Central memory CD8-positive, alpha-beta T cell (primary cell): ENCODE measurements around the gene INO80D.

Experiments used
- ATAC-seq: fragments of 150-1000 bp; cut with Tn5 transposase; replicated peaks from 2 replicates; pipeline ENCODE4 v1.10.0; 2022; ENCODE audit warnings: mild to moderate bottlenecking, moderate FRiP score, moderate number of reproducible peaks; ENCODE audit not compliant: poor library complexity, severe bottlenecking; ENCODE audit errors: extremely low read depth
- DNase-seq, 2 donors: peaks; one replicate each; pipeline ENCODE4 v3.0.0; 2021; ENCODE audit warnings: low spot score in 2 of 2
- H3K27ac Mint-ChIP-seq: one replicate; pipeline ENCODE4 v1.8.0; 2022; ENCODE audit warnings: low read depth, mild to moderate bottlenecking, moderate library complexity, mixed read lengths
- H3K27me3 Mint-ChIP-seq: one replicate; pipeline ENCODE4 v1.8.0; 2022; ENCODE audit warnings: mixed read lengths
- H3K36me3 Mint-ChIP-seq: one replicate; pipeline ENCODE4 v1.8.0; 2022; ENCODE audit warnings: mild to moderate bottlenecking, moderate library complexity, mixed read lengths; ENCODE audit not compliant: insufficient read depth
- H3K4me1 Mint-ChIP-seq: one replicate; pipeline ENCODE4 v1.8.0; 2022; ENCODE audit warnings: mixed read lengths
- H3K4me3 Mint-ChIP-seq: one replicate; pipeline ENCODE4 v1.8.0; 2022; ENCODE audit warnings: mild to moderate bottlenecking, moderate library complexity, mixed read lengths
- H3K9me3 Mint-ChIP-seq: one replicate; pipeline ENCODE4 v1.8.0; 2022; ENCODE audit warnings: mixed read lengths

The INO80D gene

GRCh38 chr2:205964111-205964761 lies 121.7 kb downstream of the INO80D start:
- no peaks in the 10 kb centered on the region for H3K36me3 Mint-ChIP-seq
- ATAC-seq (no peak), DNase-seq (no peak)
- no peaks in the 10 kb centered on the region for H3K9me3 Mint-ChIP-seq
- H3K4me3 Mint-ChIP-seq = no peak overlapping the region
- H3K27me3 Mint-ChIP-seq = peaks cover 13% of the 10 kb centered on the region
- no peaks in the 10 kb centered on the region for H3K4me1 Mint-ChIP-seq
- no peak overlapping the region for H3K27ac Mint-ChIP-seq

DNA sequence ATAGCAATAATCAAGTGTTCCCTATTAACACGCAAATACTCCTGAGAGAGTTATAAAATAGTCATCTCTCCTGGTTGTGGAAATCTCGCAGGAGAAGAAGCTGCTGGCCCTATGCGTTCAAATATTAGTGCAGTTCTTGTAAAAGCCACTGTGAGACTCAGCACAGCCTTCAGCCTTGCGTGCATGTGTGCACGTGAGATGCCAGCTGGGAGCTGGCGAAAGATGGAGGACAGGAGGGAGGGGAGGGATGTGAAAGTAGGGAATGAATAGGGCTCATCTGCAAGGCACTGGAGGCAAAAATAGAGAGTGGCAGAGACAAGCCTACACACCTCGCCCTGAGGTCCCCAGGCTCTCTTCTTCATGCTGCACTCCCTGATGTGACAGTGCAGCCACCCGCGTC lies 126.5 kb downstream of the INO80D start:
- no peak overlapping the region for H3K4me3 Mint-ChIP-seq
- no peak overlapping the region for H3K27ac Mint-ChIP-seq
- H3K27me3 Mint-ChIP-seq = peaks cover 27% of the 10 kb centered on the region

DNA sequence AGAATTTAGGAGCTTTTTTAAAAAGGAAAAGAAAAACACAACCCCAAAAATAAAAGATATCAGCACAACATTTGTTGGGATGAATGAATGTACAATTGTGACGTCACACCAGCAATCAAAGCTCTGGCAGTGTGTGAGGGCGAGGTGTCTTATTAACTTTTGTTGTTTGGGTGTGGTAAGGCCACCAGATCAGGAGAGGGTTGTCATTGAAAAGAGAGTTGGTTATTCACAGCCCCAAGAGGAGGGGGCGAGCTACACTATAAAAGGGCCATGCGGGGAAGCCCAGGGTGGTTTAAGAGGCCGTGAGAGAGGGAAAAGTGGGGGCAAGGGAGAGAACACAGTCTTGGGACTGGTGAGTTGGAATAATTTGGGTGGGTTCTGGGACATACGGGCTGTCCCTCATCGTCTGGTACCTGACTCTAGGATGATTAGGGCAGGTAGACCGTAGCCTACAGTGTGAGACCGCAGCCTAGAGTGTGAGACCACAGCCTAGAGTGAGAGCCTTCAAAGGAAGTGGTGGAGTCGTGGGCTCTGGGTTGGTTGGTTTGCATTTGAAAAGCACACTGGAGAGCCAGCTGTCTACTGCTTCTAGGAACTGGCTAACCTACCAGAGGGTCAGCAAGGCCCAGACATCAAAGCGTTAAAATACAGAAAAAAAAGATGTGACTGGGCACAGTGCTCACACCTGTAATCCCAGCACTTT lies 128.4 kb downstream of the INO80D start:
- DNase-seq (peak in 1 of 2 donors; percentile 18), ATAC-seq (peak; percentile 89)
- Mint-ChIP-seq H3K4me1 (peaks cover 14% of the 10 kb centered on the region), H3K27ac (peak overlapping the region; percentile 39), H3K36me3 (peaks cover 5% of the 10 kb centered on the region), H3K4me3 (peak overlapping the region; percentile 26), H3K27me3 (peaks cover 33% of the 10 kb centered on the region), H3K9me3 (no peaks in the 10 kb centered on the region)

More for the DNA sequence above, 126.5 kb downstream of the INO80D start:
- ATAC-seq (no peak), DNase-seq (no peak)
- Mint-ChIP-seq H3K9me3 (no peaks in the 10 kb centered on the region), H3K36me3 (peaks cover 5% of the 10 kb centered on the region), H3K4me1 (peaks cover 14% of the 10 kb centered on the region)

GRCh38 chr2:205954707-205955106 lies 131.3 kb downstream of the INO80D start:
- peaks cover 14% of the 10 kb centered on the region for H3K4me1 Mint-ChIP-seq
- no peak overlapping the region for H3K4me3 Mint-ChIP-seq
- H3K27ac Mint-ChIP-seq = no peak overlapping the region
- no peak for DNase-seq
- H3K9me3 Mint-ChIP-seq = no peaks in the 10 kb centered on the region
- peaks cover 5% of the 10 kb centered on the region for H3K36me3 Mint-ChIP-seq
- no peak for ATAC-seq
- peaks cover 54% of the 10 kb centered on the region for H3K27me3 Mint-ChIP-seq

- Mint-ChIP-seq H3K4me3 (no peak overlapping the region), H3K36me3 (peaks cover 2% of the 10 kb centered on the region), H3K27ac (no peak overlapping the region), H3K4me1 (peaks cover 6% of the 10 kb centered on the region), H3K27me3 (peaks cover 65% of the 10 kb centered on the region), H3K9me3 (no peaks in the 10 kb centered on the region)
- DNase-seq = no peak
- ATAC-seq = no peak
Observed at GRCh38 chr2:205952282-205952681, 133.7 kb downstream of the INO80D start.

DNA sequence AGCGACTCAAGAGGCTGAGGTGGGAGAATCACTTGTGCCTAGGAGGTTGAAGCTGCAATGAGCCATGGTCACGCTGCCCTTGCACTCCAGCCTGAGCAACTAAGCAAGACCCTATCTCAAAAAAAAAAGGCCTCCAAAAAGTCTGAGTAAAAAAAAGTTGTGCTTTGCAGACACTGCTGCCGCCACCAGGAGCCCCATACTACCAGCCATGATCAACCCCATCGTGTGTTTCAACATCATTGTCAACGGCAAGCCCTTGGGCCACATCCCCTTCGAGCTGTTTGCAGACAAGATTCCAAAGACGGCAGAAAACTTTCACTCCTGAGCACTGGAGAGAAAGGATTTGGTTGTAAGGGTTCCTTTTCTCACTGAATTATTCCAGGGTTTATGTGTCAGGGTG lies 137.1 kb downstream of the INO80D start:
- ATAC-seq (no peak), DNase-seq (no peak)
- Mint-ChIP-seq H3K27me3 (peaks cover 78% of the 10 kb centered on the region), H3K36me3 (peaks cover 2% of the 10 kb centered on the region), H3K4me3 (no peak overlapping the region), H3K27ac (no peak overlapping the region), H3K4me1 (no peaks in the 10 kb centered on the region), H3K9me3 (no peaks in the 10 kb centered on the region)

- no peak for ATAC-seq
- Mint-ChIP-seq H3K36me3 (peaks cover 2% of the 10 kb centered on the region), H3K27me3 (peaks cover 74% of the 10 kb centered on the region), H3K4me3 (no peak overlapping the region), H3K27ac (no peak overlapping the region), H3K9me3 (no peaks in the 10 kb centered on the region), H3K4me1 (no peaks in the 10 kb centered on the region)
- DNase-seq = no peak
Observed at GRCh38 chr2:205948496-205948837, 137.5 kb downstream of the INO80D start.

DNA sequence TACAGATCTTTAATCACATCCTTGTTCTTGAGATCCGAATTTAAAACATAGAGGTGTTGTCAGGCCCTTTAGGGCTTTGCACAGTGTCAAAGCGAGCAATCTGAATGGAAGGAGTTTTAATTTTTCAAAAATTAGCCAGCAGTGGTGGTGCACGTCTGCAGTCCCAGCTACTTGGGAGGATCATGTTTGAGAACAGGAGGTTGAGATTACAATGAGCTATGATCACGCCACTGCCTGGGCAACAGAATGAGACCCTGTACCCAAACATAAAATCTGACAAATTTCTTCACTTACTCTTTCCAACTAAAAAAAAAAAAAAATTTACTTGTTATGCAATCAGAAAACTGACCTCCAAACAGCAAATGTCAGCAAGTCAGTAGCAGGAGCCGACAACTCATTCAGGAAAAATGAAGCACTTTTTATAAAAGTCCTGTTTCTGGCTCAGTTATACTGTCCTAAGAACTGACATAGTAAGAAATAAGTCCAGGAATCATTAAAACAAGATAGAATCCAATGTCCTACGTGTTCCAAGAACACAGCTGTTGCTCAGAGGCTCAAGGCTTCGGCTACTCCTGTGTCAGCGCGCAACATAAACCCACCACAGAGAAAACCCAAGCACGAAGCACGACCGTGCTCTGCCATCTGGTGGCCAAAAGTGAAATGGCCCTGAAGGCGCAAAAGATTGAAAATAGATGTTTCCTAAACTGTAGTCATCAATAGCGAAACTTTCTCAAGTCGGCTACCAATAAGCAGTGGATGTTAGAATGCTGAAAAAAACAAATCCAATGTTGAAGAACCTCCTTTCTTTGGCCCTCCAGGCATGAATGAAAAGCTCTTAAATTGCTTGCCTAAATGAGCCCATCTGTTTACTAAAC lies 138.1 kb downstream of the INO80D start:
- H3K27me3 Mint-ChIP-seq = peaks cover 68% of the 10 kb centered on the region
- H3K27ac Mint-ChIP-seq = no peak overlapping the region
- no peaks in the 10 kb centered on the region for H3K4me1 Mint-ChIP-seq
- H3K36me3 Mint-ChIP-seq = peaks cover 2% of the 10 kb centered on the region
- peak; percentile 64 for ATAC-seq
- DNase-seq = peak; percentile 23 to 27
- no peaks in the 10 kb centered on the region for H3K9me3 Mint-ChIP-seq
- no peak overlapping the region for H3K4me3 Mint-ChIP-seq

DNA sequence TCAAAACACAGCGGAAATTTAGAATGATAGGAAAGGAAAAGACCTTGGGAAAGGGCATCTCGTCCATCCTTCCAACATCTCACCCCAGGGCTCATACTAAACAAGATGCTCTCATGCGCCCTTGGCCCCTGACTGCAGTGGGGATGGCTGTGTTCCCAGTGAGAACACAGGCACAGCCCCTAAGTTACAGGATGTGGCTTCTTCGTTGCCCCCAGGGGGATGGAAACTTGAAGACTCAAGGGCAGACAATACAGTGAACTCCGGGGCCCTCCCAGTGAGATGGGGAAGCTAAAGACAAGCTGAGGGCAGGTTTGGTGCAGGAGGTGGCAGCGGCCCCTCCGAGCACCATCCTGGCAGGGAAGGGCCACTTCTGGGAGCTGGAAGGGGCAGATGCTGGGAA lies 139.7 kb downstream of the INO80D start:
- no peak overlapping the region for H3K27ac Mint-ChIP-seq
- ATAC-seq = no peak
- H3K36me3 Mint-ChIP-seq = peaks cover 2% of the 10 kb centered on the region
- peaks cover 57% of the 10 kb centered on the region for H3K27me3 Mint-ChIP-seq
- no peaks in the 10 kb centered on the region for H3K9me3 Mint-ChIP-seq
- H3K4me1 Mint-ChIP-seq = no peaks in the 10 kb centered on the region
- no peak overlapping the region for H3K4me3 Mint-ChIP-seq
- DNase-seq = no peak
